HCT116 (cell line): ENCODE results near the gene TRAK1. TPM values are rescaled to one million over a fixed set of nuclear protein-coding genes. Genes with fewer than 3 reads are reported as not detected.

Source experiments
- ATAC-seq: fragments of 200-7000 bp; cut with Tn5 transposase; 2 replicates; pipeline ENCODE4 v1.9.1; 2020; ENCODE audit warnings: mild to moderate bottlenecking, moderate library complexity
- BruUV-seq: library from RNA; stranded (reverse); fragments of 400-500 nt; replicated peaks from 2 replicates; lab custom pipeline; 2021; lab: Mats Ljungman, UMichigan
- CTCF ChIA-PET: fragments of 300-600 bp; sonication (Branson Sonifier 250); formaldehyde crosslinking; loops from one replicate; lab custom pipeline; 2021; ENCODE audit warnings: antibody characterized with exemption; lab: Charles Lee
- POLR2A ChIA-PET: fragments of 300-600, 350-600 bp; sonication (Branson Sonifier 250); formaldehyde crosslinking; loops from one replicate; lab custom pipeline; 2021; ENCODE audit warnings: antibody characterized with exemption; lab: Charles Lee
- RAD21 ChIA-PET, 2 experiments: fragments of 300-600 bp; sonication (Branson Sonifier 250); formaldehyde crosslinking; loops; one replicate each; lab custom pipeline; 2023; ENCODE audit warnings: low total read pairs in 2 of 2; ENCODE audit not compliant: uncharacterized antibody in 2 of 2, unreplicated experiment in 2 of 2, low non-redundant PET in 1 of 2; lab: Charles Lee
- DNase-seq: peaks from one replicate; pipeline ENCODE4 v3.0.0-alpha.2; 2010; ENCODE audit warnings: low read depth, low spot score
- H2AFZ ChIP-seq: fragments of 200-600 bp; shearing (Covaris generic), sonication (generic); 2 replicates; pipeline ENCODE4 v1.6.1; 2017; ENCODE audit warnings: low read depth, mixed run types, mixed read lengths, antibody characterized with exemption, low read length; ENCODE audit not compliant: poor library complexity, severe bottlenecking
- H3K27ac ChIP-seq: 2 replicates; pipeline ENCODE4 v1.5.1; 2012; ENCODE audit warnings: low read depth, low read length
- H3K27me3 ChIP-seq: fragments of 200-600 bp; sonication (generic); 2 replicates; pipeline ENCODE4 v1.6.1; 2016; ENCODE audit warnings: mixed run types, low read length, mixed read lengths; ENCODE audit not compliant: insufficient read depth
- H3K36me3 ChIP-seq, 2 experiments: fragments of 200-500 bp in 1 of 2; fragments of 200-600 bp in 1 of 2; sonication (Bioruptor generic) in 1 of 2; sonication (generic) in 1 of 2; 2 replicates each; pipeline versions ENCODE4 v1.5.1 to v1.6.1; 2014 to 2016; ENCODE audit warnings: low read length in 2 of 2, inconsistent platforms in 1 of 2, mixed read lengths in 1 of 2, mixed run types in 1 of 2; ENCODE audit not compliant: insufficient read depth in 2 of 2, control insufficient read depth in 1 of 2
- H3K4me1 ChIP-seq, 2 experiments: fragments of 200-600 bp in 1 of 2; sonication (generic) in 1 of 2; 2 replicates each; pipeline versions ENCODE4 v1.5.1 to v1.6.1; 2012 to 2017; ENCODE audit warnings: low read length in 2 of 2, inconsistent platforms in 1 of 2, mild to moderate bottlenecking in 1 of 2, mixed read lengths in 1 of 2, mixed run types in 1 of 2, moderate library complexity in 1 of 2; ENCODE audit not compliant: insufficient read depth in 2 of 2, control insufficient read depth in 1 of 2
- H3K4me2 ChIP-seq: fragments of 200-600 bp; sonication (generic); 2 replicates; pipeline ENCODE4 v1.6.1; 2017; ENCODE audit warnings: mixed run types, low read length, mixed read lengths
- H3K4me3 ChIP-seq, 2 experiments: fragments of 200-600 bp in 1 of 2; sonication (generic) in 1 of 2; replicated peaks in 1 of 2; 2 replicates each; pipeline ENCODE4 v1.5.1; 2011 to 2016; ENCODE audit warnings: low read length in 2 of 2, control low read depth in 1 of 2, low read depth in 1 of 2, mild to moderate bottlenecking in 1 of 2, mixed read lengths in 1 of 2, mixed run types in 1 of 2
- H3K79me2 ChIP-seq: fragments of 200-600 bp; sonication (generic); 2 replicates; pipeline ENCODE4 v1.6.1; 2017; ENCODE audit warnings: mild to moderate bottlenecking, mixed run types, low read length, moderate library complexity, mixed read lengths; ENCODE audit not compliant: insufficient read depth
- H3K9ac ChIP-seq: fragments of 200-600 bp; sonication (generic); 2 replicates; pipeline ENCODE4 v1.6.1; 2016; ENCODE audit warnings: low read length, mixed read lengths
- H3K9me2 ChIP-seq: fragments of 200-600 bp; sonication (generic), shearing (Covaris generic); 2 replicates; pipeline ENCODE4 v1.6.1; 2017; ENCODE audit warnings: mixed run types, mild to moderate bottlenecking, moderate library complexity; ENCODE audit not compliant: insufficient read depth
- H3K9me3 ChIP-seq, 2 experiments: fragments of 200-500 bp in 1 of 2; fragments of 200-600 bp in 1 of 2; sonication (Bioruptor generic) in 1 of 2; sonication (generic) in 1 of 2; 2 replicates each; pipeline ENCODE4 v1.6.1; 2014 to 2017; ENCODE audit warnings: low read length in 2 of 2, mixed read lengths in 2 of 2, inconsistent platforms in 1 of 2, low read depth in 1 of 2, mild to moderate bottlenecking in 1 of 2, mixed run types in 1 of 2, moderate library complexity in 1 of 2; ENCODE audit not compliant: control insufficient read depth in 1 of 2, insufficient read depth in 1 of 2
- H4K20me1 ChIP-seq: fragments of 200-600 bp; sonication (generic), shearing (Covaris generic); 2 replicates; pipeline ENCODE4 v1.6.1; 2017; ENCODE audit warnings: mixed run types, mild to moderate bottlenecking, moderate library complexity; ENCODE audit not compliant: insufficient read depth
- EZH2 ChIP-seq: fragments of 200-600 bp; sonication (generic); IDR thresholded peaks from 2 replicates; pipeline ENCODE4 v1.6.1; 2017; ENCODE audit warnings: antibody characterized with exemption, mixed run types
- FOSL1 ChIP-seq: IDR thresholded peaks from 2 replicates; pipeline ENCODE4 v1.6.1; 2012; ENCODE audit warnings: low read depth
- RAD21 ChIP-seq: IDR thresholded peaks from 2 replicates; pipeline ENCODE4 v1.6.1; 2012; ENCODE audit warnings: low read depth, mild to moderate bottlenecking
- SIN3A ChIP-seq: IDR thresholded peaks from 2 replicates; pipeline ENCODE4 v1.6.1; 2012; ENCODE audit warnings: low read depth
- YY1 ChIP-seq: IDR thresholded peaks from 2 replicates; pipeline ENCODE4 v1.6.1; 2011; ENCODE audit warnings: low read length, low read depth, moderate library complexity, mild to moderate bottlenecking; ENCODE audit not compliant: insufficient replicate concordance; ENCODE audit errors: extremely low read depth
- intact Hi-C: fragments of 100-400 bp; cut with micrococcal nuclease; formaldehyde crosslinking; loops from 2 replicates; pipeline ENCODE4 v1.10.0; 2022
- total RNA-seq: library from RNA; stranded (reverse); gene quantifications from one replicate; pipeline ENCODE4 v1.2.1, GENCODE V29; 2021; ENCODE audit not compliant: unreplicated experiment
- TF ChIP-seq, protein P1 (sequence below): IDR thresholded peaks from 2 replicates; pipeline ENCODE4 v1.6.1; 2012
- TF ChIP-seq, protein P2 (sequence below), 3 experiments: fragments of 200-600 bp in 1 of 3; sonication (generic) in 1 of 3; IDR thresholded peaks in 2 of 3; conservative IDR thresholded peaks in 1 of 3; 2 replicates each; pipeline ENCODE4 v1.5.1; 2012 to 2017; ENCODE audit warnings: low read depth in 2 of 3, low read length in 2 of 3, antibody characterized with exemption in 1 of 3, borderline replicate concordance in 1 of 3, control low read depth in 1 of 3, mild to moderate bottlenecking in 1 of 3, mixed read lengths in 1 of 3, mixed run types in 1 of 3, moderate library complexity in 1 of 3; ENCODE audit not compliant: insufficient read depth in 1 of 3

The TRAK1 gene
- total RNA-seq, 1 experiment from 2014 or later: 25.9 TPM

DNA sequence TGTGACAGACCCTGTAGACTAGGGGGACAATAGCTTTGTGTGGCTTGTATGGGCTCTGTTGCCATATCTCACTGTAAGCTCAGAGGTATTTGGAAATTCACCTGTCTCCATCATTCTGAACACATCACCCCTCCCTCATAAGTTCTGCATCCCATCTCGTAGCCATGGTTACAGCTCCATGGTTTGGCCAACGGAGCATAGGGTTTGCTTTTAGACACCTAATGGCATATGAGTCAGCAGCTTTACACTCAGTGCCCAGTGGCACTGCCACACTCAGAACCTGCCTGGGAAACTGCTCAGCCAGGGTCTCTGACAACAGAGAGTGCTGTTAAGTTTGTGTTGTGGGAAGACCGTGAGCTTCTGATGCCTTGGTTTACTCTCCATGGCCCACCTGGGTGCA is 107.6 kb downstream of the TRAK1 start:
- DNase-seq: no peak
- H3K27me3 ChIP-seq: no peaks in the 10 kb centered on the region
- no peak overlapping the region for H2AFZ ChIP-seq
- POLR2A ChIA-PET: no interaction called here
- CTCF ChIA-PET: interaction anchor here (1.1 to 1.5 kb wide), 2 partner anchors 10 to 81 kb away, joined by 3 to 4 read pairs; no protein-coding TSS in a partner anchor
- intact Hi-C loops: no loop called here
- no peak for ATAC-seq
- H3K4me1 ChIP-seq: no peaks in the 10 kb centered on the region
- peaks cover 6 to 21% of the 10 kb centered on the region in 2 experiments; a peak in 3 of 4 replicates for H3K36me3 ChIP-seq
- no peaks in the 10 kb centered on the region for H4K20me1 ChIP-seq
- no peak overlapping the region for H3K4me3 ChIP-seq
- H3K4me2 ChIP-seq: no peak overlapping the region
- H3K9ac ChIP-seq: no peak overlapping the region
- H3K79me2 ChIP-seq: no peaks in the 10 kb centered on the region
- no peaks in the 10 kb centered on the region for H3K9me3 ChIP-seq
- H3K9me2 ChIP-seq: no peaks in the 10 kb centered on the region
- TF ChIP-seq FOSL1 (no peak), YY1 (no peak), EZH2 (no peak), SIN3A (no peak), RAD21 (no peak)
- TF ChIP-seq, protein P1, sequence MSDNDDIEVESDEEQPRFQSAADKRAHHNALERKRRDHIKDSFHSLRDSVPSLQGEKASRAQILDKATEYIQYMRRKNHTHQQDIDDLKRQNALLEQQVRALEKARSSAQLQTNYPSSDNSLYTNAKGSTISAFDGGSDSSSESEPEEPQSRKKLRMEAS: no peak
- TF ChIP-seq, protein P2, sequence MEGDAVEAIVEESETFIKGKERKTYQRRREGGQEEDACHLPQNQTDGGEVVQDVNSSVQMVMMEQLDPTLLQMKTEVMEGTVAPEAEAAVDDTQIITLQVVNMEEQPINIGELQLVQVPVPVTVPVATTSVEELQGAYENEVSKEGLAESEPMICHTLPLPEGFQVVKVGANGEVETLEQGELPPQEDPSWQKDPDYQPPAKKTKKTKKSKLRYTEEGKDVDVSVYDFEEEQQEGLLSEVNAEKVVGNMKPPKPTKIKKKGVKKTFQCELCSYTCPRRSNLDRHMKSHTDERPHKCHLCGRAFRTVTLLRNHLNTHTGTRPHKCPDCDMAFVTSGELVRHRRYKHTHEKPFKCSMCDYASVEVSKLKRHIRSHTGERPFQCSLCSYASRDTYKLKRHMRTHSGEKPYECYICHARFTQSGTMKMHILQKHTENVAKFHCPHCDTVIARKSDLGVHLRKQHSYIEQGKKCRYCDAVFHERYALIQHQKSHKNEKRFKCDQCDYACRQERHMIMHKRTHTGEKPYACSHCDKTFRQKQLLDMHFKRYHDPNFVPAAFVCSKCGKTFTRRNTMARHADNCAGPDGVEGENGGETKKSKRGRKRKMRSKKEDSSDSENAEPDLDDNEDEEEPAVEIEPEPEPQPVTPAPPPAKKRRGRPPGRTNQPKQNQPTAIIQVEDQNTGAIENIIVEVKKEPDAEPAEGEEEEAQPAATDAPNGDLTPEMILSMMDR (IDR thresholded peaks at IDR 0.05 in 2 of 3, conservative IDR thresholded peaks at IDR 0.05 in 1 of 3; ENCODE audit: borderline replicate concordance in 1 of 3, insufficient read depth in 1 of 3, low read depth in 2 of 3, low read length in 2 of 3): no peak
- BruUV-seq: no TSS peak
- RAD21 ChIA-PET: no interaction called here
- no peak overlapping the region for H3K27ac ChIP-seq
